ENCODE measurements around the gene DUSP9.
"Not testable (repeated sequence)": the region's sequence is repeated elsewhere in the genome, so short reads cannot be mapped to it uniquely, and the experiment has no call there.

DNA sequence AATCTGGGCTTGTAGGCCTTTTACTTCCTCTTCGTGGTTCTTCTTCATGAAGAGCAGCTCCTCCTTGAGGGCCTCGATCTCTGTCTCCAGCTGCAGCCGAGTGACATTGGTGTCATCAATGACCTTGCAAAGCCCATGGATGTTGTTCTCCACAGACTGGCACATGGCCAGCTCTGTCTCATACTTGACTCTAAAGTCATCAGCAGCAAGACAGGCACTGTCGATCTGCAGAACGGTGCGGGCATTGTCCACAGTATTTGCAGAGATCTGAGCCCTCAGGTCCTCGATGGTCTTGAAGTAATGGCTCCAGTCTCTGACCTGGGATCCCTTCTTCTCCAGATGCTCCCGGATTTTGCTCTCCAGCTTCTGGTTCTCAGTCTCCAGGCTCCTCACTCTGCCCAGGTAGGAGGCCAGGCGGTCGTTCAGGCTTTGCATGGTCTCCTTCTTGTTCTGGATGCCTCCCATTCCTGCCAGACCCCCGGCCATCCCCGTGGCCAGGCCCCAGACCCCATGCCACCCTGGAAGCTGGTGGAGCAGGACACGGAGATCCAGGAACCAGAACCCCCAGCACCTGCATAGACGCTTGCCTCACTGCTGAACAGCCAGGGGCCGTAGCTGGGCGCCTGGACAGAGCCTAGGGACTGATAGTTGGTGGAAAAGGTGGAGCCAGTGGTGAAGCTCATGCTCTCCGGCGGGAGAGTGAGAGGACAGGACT lies 42.2 kb upstream of the DUSP9 start:
- TF ChIP-seq, protein P1, sequence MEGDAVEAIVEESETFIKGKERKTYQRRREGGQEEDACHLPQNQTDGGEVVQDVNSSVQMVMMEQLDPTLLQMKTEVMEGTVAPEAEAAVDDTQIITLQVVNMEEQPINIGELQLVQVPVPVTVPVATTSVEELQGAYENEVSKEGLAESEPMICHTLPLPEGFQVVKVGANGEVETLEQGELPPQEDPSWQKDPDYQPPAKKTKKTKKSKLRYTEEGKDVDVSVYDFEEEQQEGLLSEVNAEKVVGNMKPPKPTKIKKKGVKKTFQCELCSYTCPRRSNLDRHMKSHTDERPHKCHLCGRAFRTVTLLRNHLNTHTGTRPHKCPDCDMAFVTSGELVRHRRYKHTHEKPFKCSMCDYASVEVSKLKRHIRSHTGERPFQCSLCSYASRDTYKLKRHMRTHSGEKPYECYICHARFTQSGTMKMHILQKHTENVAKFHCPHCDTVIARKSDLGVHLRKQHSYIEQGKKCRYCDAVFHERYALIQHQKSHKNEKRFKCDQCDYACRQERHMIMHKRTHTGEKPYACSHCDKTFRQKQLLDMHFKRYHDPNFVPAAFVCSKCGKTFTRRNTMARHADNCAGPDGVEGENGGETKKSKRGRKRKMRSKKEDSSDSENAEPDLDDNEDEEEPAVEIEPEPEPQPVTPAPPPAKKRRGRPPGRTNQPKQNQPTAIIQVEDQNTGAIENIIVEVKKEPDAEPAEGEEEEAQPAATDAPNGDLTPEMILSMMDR (IDR thresholded peaks at IDR 0.05): not testable (repeated sequence)
- not testable (repeated sequence) for TF ChIP-seq POLR2A (IDR thresholded peaks at IDR 0.05)
